Hypothalamus (tissue), 51 donors: Measurements from ENCODE around the gene LILRB1.
A peak's percentile ranks its signal among the peaks of the same experiment; 100 is the strongest.
"Not testable (repeated sequence)": the region's sequence is repeated elsewhere in the genome, so short reads cannot be mapped to it uniquely, and the experiment has no call there.

Experiments
- DNase-seq, 51 donors: peaks; one replicate each; lab custom pipeline; 2025; lab: John Stamatoyannopoulos, UW

Gene LILRB1

GRCh38 chr19:54660964-54661363, 30.7 kb downstream of the LILRB1 start:
- no peak for DNase-seq

GRCh38 chr19:54661846-54662481, 31.7 kb downstream of the LILRB1 start:
- no peak for DNase-seq

GRCh38 chr19:54662730-54663129, 32.4 kb downstream of the LILRB1 start, which contains the start of gene LILRB4:
Gene LILRB4 (plus strand): TSS chr19:54662985. CDS start chr19:54663034, 49 bp downstream.
- DNase-seq, result peak in 14 of 51 donors; percentile 2 to 30 (median 12)

DNA sequence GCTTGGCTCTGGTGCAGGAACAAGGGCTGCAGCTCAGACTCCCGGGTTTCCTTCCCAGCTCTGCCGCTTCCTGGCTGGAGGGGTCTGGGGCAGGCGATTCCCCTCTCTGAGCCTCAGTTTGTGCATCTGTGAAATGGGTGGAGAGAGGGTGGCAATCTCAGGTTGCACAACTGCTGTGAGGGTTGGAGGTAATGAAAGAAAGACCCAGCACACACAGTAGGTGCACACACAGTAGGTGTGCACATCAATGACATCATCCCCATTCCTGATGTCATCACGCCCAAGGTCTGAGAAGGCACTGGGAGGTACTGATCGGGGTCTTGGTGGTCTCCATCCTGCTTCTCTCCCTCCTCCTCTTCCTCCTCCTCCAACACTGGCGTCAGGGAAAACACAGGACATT, 35.2 kb downstream of the LILRB1 start:
- DNase-seq, result no peak

GRCh38 chr19:54667217-54667616, 36.9 kb downstream of the LILRB1 start:
- DNase-seq, result no peak

GRCh38 chr19:54668353-54668752, 38.1 kb downstream of the LILRB1 start:
- DNase-seq, result no peak

DNA sequence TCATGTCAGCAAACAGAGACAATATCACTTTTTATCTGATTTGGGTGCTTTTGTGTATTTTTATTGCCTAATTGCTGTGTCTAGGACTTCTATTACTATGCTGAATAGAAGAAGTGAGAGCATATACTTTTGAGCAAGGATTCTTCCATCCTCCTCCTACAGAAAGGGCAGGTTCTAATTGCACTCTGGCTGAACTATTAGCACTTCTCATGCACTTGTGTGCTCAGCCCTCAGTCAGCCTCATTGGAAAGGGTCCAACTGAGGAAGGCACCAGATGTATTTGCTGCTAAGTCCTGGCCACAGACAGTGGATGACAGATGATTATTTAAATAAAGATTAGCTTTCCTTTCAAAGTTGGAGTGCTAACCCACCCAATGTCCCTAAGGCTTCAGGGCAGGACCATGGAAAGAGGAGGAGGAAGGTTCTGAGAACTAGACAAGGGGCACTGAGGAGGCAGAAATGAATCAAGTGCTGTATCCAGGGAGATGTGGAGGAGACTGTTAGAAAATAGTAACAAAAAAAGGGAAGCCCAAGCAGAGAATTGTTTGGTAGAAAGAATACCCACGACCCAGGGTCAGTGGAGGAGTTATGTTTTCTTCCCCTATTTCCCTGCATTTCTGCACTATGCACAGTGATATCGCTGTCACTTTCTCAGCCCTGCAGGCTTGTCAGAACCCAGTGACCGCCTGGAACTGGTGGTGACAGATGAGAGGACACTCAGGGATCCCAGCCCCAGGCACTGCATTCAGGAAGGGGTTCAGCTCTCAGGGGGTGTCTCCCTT, 40.5 kb downstream of the LILRB1 start:
- DNase-seq, result no peak

GRCh38 chr19:54673222-54673621, 42.9 kb downstream of the LILRB1 start:
- peak in 6 of 51 donors; percentile 3 to 24 (median 6) for DNase-seq

- DNase-seq, result no peak
Observed at GRCh38 chr19:54674021-54674617, 43.8 kb downstream of the LILRB1 start.

DNA sequence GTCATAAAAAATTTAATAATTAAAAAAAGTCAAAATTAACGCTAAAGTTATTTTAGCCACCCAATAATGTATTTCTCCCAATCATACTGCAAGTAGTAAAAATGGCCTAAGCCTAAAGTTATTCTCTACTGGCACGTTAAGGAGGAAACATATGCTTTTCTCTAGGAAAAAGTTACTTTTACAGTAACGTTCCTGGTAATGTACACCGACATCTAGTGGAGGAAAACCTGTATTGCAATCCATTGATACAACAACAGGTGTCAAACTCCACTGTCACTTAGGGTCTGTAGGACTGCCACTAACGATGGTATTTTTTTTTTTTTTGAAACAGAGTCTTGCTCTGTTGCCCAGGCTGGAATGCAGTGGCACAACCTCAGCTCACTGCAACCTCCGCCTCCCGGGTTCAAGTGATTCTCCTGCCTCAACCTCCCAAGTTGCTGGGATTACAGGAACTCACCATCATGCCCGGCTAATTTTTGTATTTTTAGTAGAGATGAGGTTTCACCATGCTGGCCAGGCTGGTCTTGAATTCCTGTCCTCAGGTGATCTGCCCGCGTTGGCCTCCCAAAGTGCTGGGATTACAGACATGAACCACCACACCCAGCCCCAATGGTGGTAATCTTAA, 46.0 kb downstream of the LILRB1 start:
- not testable (repeated sequence) for DNase-seq

GRCh38 chr19:54677217-54677616, 46.9 kb downstream of the LILRB1 start:
- no peak for DNase-seq

GRCh38 chr19:54681596-54681995, 51.3 kb downstream of the LILRB1 start:
- DNase-seq, result not testable (repeated sequence)

DNA sequence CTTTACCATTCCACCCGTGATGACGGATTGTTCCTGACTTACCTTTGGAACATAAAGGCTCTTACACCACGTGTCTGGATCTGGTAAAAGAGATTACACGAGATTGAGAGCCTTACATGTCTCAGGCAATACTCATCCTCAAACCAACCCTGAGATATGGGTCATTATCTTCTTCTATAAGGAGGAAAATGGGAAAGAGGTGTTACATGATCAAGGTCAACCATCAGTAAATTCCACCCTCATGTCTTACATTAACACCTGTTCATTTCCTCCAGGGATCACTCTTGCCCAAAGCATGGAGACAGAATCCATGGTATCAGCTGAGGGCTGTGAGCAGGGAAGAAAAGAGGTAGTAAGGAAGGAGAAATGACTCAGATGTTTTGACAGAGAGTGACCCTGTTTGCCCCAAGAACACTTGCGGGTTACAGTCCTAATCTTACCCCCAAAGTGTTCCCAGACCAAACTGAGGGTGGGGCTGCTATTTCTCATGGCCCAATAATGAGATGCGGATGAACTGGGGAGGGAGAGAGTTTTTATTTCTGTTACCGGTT, 52.1 kb downstream of the LILRB1 start:
- no peak for DNase-seq

DNA sequence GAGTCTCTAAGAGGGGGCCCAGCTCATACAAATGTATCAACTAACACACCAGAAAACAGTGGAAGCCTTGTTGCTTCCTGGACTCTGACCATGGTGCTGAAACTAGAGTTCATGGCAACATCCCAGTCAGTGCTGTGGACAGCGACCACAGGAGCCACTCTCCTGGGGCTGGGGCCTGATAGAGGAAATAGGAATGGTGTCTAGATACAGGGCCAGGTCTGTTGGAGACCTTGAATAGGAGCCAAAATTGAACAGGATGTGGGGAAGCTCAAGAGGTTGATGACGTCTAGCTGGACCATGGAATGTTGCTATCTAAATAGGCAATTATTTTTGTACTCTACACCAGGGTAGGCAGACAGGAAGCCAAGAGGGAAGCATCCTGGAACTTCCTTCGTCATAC, 54.2 kb downstream of the LILRB1 start:
- DNase-seq, result peak in 2 of 51 donors; percentile 0 to 15
